HEK293T (cell line): ENCODE data around the gene USB1.

Experiments used
- L3MBTL2 ChIP-seq: fragments of 450-650 bp; conservative IDR thresholded peaks from 2 replicates; pipeline ENCODE4 v1.6.1; 2016; ENCODE audit warnings: mild to moderate bottlenecking
- SP1 ChIP-seq: fragments of 450-650 bp; IDR thresholded peaks from 2 replicates; pipeline ENCODE4 v1.6.1; 2017

DNA sequence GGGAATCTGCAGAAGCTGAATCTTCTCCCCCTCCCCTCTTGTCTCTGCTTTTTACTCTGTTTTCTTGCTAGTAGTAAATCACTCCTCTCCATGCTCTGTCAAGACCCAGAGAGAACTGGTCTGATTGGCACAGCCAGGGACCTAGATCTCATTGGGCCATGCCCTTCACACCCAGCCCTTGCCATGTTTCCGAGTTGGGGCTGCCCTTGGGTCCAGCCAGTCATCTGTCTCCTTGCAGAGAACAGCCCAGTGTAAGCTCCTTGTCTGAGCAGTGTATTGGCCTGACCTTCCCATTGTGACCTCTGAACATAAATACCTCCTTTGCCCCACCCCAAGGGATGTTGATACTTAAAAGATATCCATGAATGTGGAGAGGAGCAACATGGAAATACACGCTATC is 28.2 kb downstream of the USB1 start:
- TF ChIP-seq SP1 (no peak), L3MBTL2 (no peak)
